HFF-Myc (cell line): ENCODE results near the gene LAD1.

Source experiments
- DNase-seq: peaks from one replicate; pipeline ENCODE4 v3.0.0-alpha.2; 2011; ENCODE audit warnings: low read depth; ENCODE audit errors: extremely low read depth
- H3K4me3 ChIP-seq: replicated peaks from 2 replicates; pipeline ENCODE4 v1.5.1; 2011; ENCODE audit warnings: low read depth, mild to moderate bottlenecking, control low read depth, low read length
- CTCF ChIP-seq: IDR thresholded peaks from 2 replicates; pipeline ENCODE4 v1.5.1; 2012; ENCODE audit warnings: mild to moderate bottlenecking, low read depth, low read length, control low read depth; ENCODE audit errors: missing control alignments

Gene LAD1

GRCh38 chr1:201359031-201359872 is 39.9 kb downstream of the LAD1 start:
- H3K4me3 ChIP-seq = no peak overlapping the region
- DNase-seq = no peak
- no peak for TF ChIP-seq CTCF

GRCh38 chr1:201358596-201358995 is 40.5 kb downstream of the LAD1 start:
- TF ChIP-seq CTCF = no peak
- no peak overlapping the region for H3K4me3 ChIP-seq
- no peak for DNase-seq

- no peak for DNase-seq
- no peak for TF ChIP-seq CTCF
- H3K4me3 ChIP-seq = no peak overlapping the region
These were observed 41.3 kb downstream of the LAD1 start for GRCh38 chr1:201357636-201358348.

- no peak for DNase-seq
- no peak overlapping the region for H3K4me3 ChIP-seq
- no peak for TF ChIP-seq CTCF
These were observed 41.9 kb downstream of the LAD1 start for GRCh38 chr1:201357211-201357610.

GRCh38 chr1:201356701-201357100 is 42.4 kb downstream of the LAD1 start:
- no peak for DNase-seq
- H3K4me3 ChIP-seq = no peak overlapping the region
- no peak for TF ChIP-seq CTCF

- H3K4me3 ChIP-seq = no peak overlapping the region
- DNase-seq = no peak
- TF ChIP-seq CTCF = no peak
These were observed 42.9 kb downstream of the LAD1 start for GRCh38 chr1:201356236-201356635.

GRCh38 chr1:201355471-201355870 is 43.7 kb downstream of the LAD1 start:
- H3K4me3 ChIP-seq = no peak overlapping the region
- DNase-seq = no peak
- no peak for TF ChIP-seq CTCF
